ENCODE results near the gene RAB3C.
A peak's percentile ranks its signal among the peaks of the same experiment; 100 is the strongest.

The RAB3C gene

GRCh38 chr5:58886315-58887207, 303.7 kb downstream of the RAB3C start:
- peak; percentile 36 for DNase-seq (ENCODE audit: low read depth)

DNA sequence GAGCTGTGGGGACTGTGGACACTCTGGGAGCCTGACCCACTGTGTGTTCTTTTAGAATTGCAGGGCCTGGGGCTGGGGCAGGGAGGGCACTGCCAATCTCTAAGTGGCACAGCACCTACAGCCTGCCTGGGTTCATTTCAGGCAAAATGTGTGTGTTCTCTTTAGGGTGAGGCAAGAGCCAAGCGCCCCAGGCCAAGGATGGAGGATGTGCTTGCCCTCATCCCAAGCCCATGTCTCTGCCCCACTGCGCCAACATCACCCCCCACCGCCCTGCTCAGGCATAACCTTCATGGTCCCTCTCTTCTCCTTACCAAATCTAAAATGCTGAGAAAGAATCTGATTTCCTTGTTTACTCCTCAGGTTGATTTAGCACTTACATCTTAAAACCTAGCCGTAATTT, 304.4 kb downstream of the RAB3C start:
- DNase-seq (ENCODE audit: low read depth), result no peak

GRCh38 chr5:58887721-58888409, 305.0 kb downstream of the RAB3C start:
- DNase-seq (ENCODE audit: low read depth), result no peak

- DNase-seq (ENCODE audit: low read depth), result no peak
Observed at GRCh38 chr5:58890265-58890664, 307.4 kb downstream of the RAB3C start.

GRCh38 chr5:58890701-58891085, 307.8 kb downstream of the RAB3C start:
- DNase-seq (ENCODE audit: low read depth), result no peak

DNA sequence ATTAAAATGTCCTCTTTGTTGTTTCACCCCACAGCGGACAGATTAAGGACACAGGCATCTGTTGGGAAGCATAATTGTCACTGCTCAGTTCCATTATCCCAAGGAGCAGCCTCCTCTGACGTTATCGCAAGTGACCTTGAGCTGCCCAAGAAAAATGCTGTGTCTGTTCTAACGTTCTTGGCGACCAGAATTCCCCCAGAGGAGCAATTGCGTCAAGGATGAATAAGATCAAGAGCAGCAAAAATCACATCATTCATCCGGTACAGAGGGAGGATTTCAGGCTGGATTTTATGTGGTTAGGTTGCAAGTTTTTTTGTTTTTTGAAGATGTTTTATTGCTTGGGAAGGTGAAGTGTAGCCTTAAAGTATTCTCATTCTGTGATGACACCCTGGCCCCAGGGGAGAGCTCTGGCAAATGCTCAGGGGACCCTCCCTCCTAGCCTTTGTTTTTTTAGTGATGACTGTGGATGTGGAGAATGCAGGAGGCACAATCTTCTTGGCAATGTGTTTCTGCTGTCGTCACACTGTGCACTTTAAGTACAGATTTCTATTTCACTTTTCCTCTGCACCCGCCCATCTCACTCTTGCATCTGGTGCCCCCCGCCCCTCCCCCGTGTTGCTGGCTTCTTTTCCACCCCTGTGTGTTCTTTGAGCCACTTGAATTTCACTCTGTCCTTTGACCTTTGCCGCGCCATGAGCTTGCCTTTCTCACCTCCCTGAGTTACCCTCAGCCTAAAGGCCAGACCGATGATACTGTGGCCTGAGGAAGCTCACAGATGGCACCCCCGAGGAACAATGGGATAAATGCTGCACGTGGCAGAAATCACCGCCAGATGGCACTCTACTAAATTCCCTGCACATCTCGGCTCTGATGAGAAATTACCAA, 308.5 kb downstream of the RAB3C start:
- peak; percentile 46 for DNase-seq (ENCODE audit: low read depth)

- DNase-seq (ENCODE audit: low read depth), result no peak
Observed at GRCh38 chr5:58891971-58892343, 309.1 kb downstream of the RAB3C start.

- no peak for DNase-seq (ENCODE audit: low read depth)
Observed at GRCh38 chr5:58893551-58893950, 310.7 kb downstream of the RAB3C start.

GRCh38 chr5:58898006-58898405, 315.1 kb downstream of the RAB3C start:
- no peak for DNase-seq (ENCODE audit: low read depth)

- DNase-seq (ENCODE audit: low read depth), result no peak
Observed at GRCh38 chr5:58898538-58898937, 315.7 kb downstream of the RAB3C start.

DNA sequence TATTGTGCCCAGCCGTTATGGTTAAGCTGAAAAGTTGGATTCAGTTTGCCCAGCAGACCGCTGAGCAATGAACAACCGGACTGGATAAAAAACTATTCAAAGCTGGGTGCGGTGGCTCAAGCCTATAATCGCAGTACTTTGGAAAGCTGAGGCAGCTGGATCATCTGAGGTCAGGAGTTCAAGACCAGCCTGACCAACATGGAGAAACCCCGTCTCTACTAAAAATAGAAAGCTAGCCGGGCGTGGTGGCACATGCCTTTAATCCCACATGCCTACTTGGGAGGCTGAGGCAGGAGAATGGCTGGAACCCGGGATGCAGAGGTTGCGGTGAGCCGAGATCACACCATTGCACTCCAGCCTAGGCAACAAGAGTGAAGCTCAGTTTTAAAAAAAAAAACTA, 318.4 kb downstream of the RAB3C start:
- DNase-seq (ENCODE audit: low read depth), result no peak

GRCh38 chr5:58902305-58902704, 319.4 kb downstream of the RAB3C start:
- no peak for DNase-seq (ENCODE audit: low read depth)

DNA sequence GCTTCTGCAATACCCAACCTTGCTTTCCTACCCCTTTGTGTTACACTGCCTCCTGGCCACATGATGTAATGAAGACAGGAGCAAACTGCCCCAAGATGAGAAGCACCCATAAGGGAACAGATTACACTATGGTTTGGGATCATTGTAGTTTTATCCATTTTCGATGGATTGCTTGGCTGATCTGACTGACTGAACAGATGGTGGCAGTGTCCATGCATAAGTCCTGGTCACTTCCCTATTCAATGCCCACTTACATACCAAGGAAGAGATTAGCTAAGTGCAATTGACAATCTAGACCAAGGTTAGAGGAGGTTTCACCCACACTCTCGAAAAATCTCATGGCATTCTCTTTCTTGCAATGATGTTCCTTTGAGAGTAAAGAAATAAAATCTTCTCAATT, 319.9 kb downstream of the RAB3C start:
- DNase-seq (ENCODE audit: low read depth), result no peak

GRCh38 chr5:58904737-58905136, 321.9 kb downstream of the RAB3C start:
- no peak for DNase-seq (ENCODE audit: low read depth)

- no peak for DNase-seq (ENCODE audit: low read depth)
Observed at GRCh38 chr5:58905944-58906343, 323.1 kb downstream of the RAB3C start.

Measured in stimulated activated CD8-positive, alpha-beta memory T cell treated with anti-CD3 and anti-CD28 coated beads, Interleukin-4, amount 100 ng/mL, for 24 hours (primary cell).